Measurements from ENCODE around the gene ARHGDIB. TPM values are rescaled to one million over a fixed set of nuclear protein-coding genes. Genes with fewer than 3 reads are reported as not detected.

ARHGDIB gene
- total RNA-seq, 4 donors from 2014 or later: 63.8 to 112 (median 89.4) TPM

DNA sequence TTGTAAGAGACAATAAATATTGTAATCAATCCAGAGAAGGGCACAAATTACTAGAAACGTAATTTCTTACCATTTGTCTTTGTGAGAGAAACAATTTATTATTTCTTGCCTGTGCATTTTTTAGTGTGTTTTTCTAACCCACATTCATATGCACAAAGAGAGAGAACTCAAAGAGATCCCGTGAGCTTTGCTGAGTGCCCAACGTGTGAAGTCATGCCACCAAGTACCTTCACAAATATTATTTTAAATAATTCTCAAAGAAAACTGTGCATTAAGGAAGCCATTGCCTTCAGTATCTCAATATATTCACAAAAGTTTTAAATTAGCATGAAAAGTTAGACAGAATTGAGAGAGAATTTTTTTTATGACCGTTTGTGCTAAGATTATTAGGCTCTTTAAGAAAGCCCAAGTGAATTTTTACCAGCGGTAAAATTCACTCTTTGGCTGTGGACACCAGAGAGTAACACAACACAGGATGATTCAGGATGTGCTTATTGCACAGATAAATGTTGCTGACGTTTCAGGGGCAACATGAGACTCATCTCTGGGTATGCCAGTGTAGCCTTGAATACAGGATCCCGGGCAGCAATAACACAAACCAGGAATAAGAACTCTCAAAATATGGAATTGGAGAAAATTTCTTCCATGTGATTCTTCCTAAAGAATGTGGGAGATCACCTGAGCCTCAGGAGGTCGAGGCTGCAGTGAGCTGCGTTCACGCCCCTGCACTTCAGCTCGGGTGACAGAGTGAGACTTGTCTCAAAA is 2.9 kb downstream of the ARHGDIB start:
- Histone ChIP-seq H3K27ac (peak overlapping the region in 3 of 4 donors; percentile 52 to 80 (median 76)), H3K36me3 (no peaks in the 10 kb centered on the region), H3K27me3 (no peaks in the 10 kb centered on the region), H3K4me3 (peak overlapping the region in 2 of 4 donors; percentile 14 to 27), H3K9me3 (no peaks in the 10 kb centered on the region), H3K4me1 (peaks cover 0 to 34% (median 9%) of the 10 kb centered on the region in 4 donors)
- WGBS, 2 donors: 65 to 67% methylated on average over 11 of the region's 11 CpGs
- TF ChIP-seq CTCF (IDR thresholded peaks at IDR 0.05) (no peak), EP300 (IDR thresholded peaks at IDR 0.05) (no peak), POLR2A (IDR thresholded peaks at IDR 0.05) (no peak)
- DNase-seq (ENCODE audit: low spot score in 2 of 2): no peak

- Histone ChIP-seq H3K27ac (peak overlapping the region in 3 of 4 donors; percentile 52 to 80 (median 76)), H3K27me3 (no peaks in the 10 kb centered on the region), H3K4me1 (peaks cover 0 to 39% (median 10%) of the 10 kb centered on the region in 4 donors), H3K9me3 (no peaks in the 10 kb centered on the region), H3K36me3 (no peaks in the 10 kb centered on the region), H3K4me3 (peak overlapping the region in 1 of 4 donors; percentile 11)
- whole genome bisulfite sequencing, 2 donors: 67 to 68% methylated on average over 5 of the region's 5 CpGs
- no peak for DNase-seq (ENCODE audit: low spot score in 2 of 2)
- TF ChIP-seq CTCF (IDR thresholded peaks at IDR 0.05): no peak
- TF ChIP-seq EP300 (IDR thresholded peaks at IDR 0.05): no peak
- no peak for TF ChIP-seq POLR2A (IDR thresholded peaks at IDR 0.05)
These were observed 3.7 kb downstream of the ARHGDIB start for GRCh38 chr12:14957551-14958168.

- peaks cover 0 to 47% (median 14%) of the 10 kb centered on the region in 4 donors for H3K4me1 ChIP-seq
- no peaks in the 10 kb centered on the region for H3K9me3 ChIP-seq
- 73 to 85% methylated on average over 2 of the region's 2 CpGs for WGBS, 2 donors
- TF ChIP-seq POLR2A (IDR thresholded peaks at IDR 0.05): no peak
- no peak for TF ChIP-seq EP300 (IDR thresholded peaks at IDR 0.05)
- DNase-seq (ENCODE audit: low spot score in 2 of 2): no peak
- H3K36me3 ChIP-seq: no peaks in the 10 kb centered on the region
- H3K27me3 ChIP-seq: no peaks in the 10 kb centered on the region
- H3K27ac ChIP-seq: peak overlapping the region in 2 of 4 donors; percentile 76 to 80
- no peak overlapping the region for H3K4me3 ChIP-seq
These were observed 4.5 kb downstream of the ARHGDIB start for GRCh38 chr12:14956905-14957304.

DNA sequence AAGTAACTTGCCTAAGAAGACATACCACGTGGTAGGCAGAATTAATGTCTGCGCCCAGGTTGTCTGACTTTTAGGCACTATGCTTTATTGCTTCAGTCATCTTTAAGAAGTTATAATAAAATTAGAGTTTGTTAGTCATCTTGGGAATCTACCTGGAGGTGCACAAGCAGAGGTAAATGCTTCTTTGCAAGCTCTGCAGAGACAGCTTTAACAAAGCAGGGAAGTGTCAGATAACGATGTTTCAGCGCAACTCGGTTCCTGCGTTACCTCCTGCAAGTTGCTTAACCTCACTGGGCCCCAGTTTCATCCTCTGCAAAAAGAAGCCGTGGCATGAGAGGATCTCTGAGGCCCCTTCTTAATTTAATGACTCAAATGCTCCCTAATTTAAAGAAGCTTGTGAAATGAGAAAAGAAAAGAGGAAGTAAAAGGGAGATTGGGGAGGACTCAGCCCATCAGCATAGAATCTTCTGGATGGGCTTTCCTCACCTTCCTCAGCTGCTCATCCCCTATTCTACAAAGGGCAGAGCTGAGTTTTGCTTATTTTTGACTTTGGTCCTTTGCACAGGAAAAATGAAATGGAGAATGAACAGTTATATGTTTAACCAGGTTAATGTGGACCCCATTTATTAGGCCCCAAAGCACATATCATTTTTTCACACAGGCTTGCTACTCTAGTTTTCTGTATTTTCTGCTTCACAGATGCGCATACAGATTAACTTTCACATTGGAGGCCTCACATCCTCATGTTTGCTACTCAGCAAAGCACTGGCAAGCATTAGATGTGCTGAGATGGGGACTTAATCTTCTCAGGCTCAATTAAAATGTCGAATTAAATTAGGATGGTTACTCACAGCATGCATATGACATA is 5.1 kb downstream of the ARHGDIB start:
- peak overlapping the region in 1 of 4 donors; percentile 80 for H3K27ac ChIP-seq
- TF ChIP-seq EP300 (IDR thresholded peaks at IDR 0.05) (no peak), POLR2A (IDR thresholded peaks at IDR 0.05) (no peak), CTCF (IDR thresholded peaks at IDR 0.05) (no peak)
- WGBS, 2 donors: 79 to 81% methylated on average over 9 of the region's 9 CpGs
- DNase-seq (ENCODE audit: low spot score in 2 of 2): no peak
- H3K4me1 ChIP-seq: peaks cover 0 to 53% (median 16%) of the 10 kb centered on the region in 4 donors
- H3K4me3 ChIP-seq: no peak overlapping the region
- H3K9me3 ChIP-seq: no peaks in the 10 kb centered on the region
- H3K36me3 ChIP-seq: no peaks in the 10 kb centered on the region
- H3K27me3 ChIP-seq: no peaks in the 10 kb centered on the region

DNA sequence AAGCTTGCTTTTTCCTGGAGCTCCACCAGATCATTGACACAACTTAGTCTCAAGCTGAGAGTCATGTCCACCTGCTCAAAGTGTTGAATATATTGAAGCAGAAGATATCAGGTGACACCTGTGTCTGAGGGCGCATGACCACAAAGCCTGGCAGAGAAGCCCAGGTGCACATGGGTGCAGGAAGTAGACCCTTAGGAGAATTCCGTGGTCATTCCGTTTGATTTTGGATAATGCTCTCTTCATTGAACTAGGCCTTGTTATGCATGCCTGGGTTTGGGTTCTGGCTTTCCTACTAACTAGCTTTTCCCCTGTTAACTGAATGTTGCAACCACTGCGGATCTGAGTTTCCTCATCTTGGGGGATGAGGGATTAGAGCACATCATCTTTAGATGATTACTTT is 7.1 kb downstream of the ARHGDIB start:
- TF ChIP-seq EP300 (IDR thresholded peaks at IDR 0.05): no peak
- TF ChIP-seq CTCF (IDR thresholded peaks at IDR 0.05): no peak
- TF ChIP-seq POLR2A (IDR thresholded peaks at IDR 0.05): no peak
- 86 to 89% methylated on average over 4 of the region's 4 CpGs for WGBS, 2 donors
- peak overlapping the region in 1 of 4 donors; percentile 82 for H3K27ac ChIP-seq
- no peaks in the 10 kb centered on the region for H3K36me3 ChIP-seq
- H3K4me3 ChIP-seq: no peak overlapping the region
- H3K27me3 ChIP-seq: no peaks in the 10 kb centered on the region
- no peak for DNase-seq (ENCODE audit: low spot score in 2 of 2)
- no peaks in the 10 kb centered on the region for H3K9me3 ChIP-seq
- peaks cover 0 to 61% (median 20%) of the 10 kb centered on the region in 4 donors for H3K4me1 ChIP-seq

Data from tibial nerve (tissue), 4 donors.